ENCODE results near the gene RNASE8.

- TF ChIP-seq CTCF (conservative IDR thresholded peaks at IDR 0.05), result no peak
- no peak for TF ChIP-seq ZFX (IDR thresholded peaks at IDR 0.05)
Observed at GRCh38 chr14:21086908-21087293, 29.3 kb downstream of the RNASE8 start.

Data from C4-2B (cell line).